Activated CD8-positive, alpha-beta T cell treated with anti-CD3 and anti-CD28 coated beads, Interleukin-2, amount 10 ng/mL, durations not matched to agents 7 days and 5 days (primary cell): ENCODE measurements around the gene BMP6. TPM values are rescaled to one million over a fixed set of nuclear protein-coding genes. Genes with fewer than 3 reads are reported as not detected.

Source experiments
- ATAC-seq: fragments of 150-1000 bp; cut with Tn5 transposase; one replicate; pipeline ENCODE4 v1.10.0; 2021; ENCODE audit warnings: moderate library complexity
- CTCF ChIA-PET: fragments of 350-600 bp; sonication (Branson Sonifier 250); formaldehyde crosslinking; loops from one replicate; lab custom pipeline; 2021; ENCODE audit warnings: antibody characterized with exemption; lab: Charles Lee
- POLR2A ChIA-PET: fragments of 350-600 bp; sonication (Branson Sonifier 250); formaldehyde crosslinking; loops from one replicate; lab custom pipeline; 2021; ENCODE audit warnings: antibody characterized with exemption; lab: Charles Lee
- DNase-seq: peaks from one replicate; pipeline ENCODE4 v3.0.0-alpha.2; 2020
- H3K27ac Mint-ChIP-seq: one replicate; pipeline ENCODE4 v1.8.0; 2021; ENCODE audit warnings: mild to moderate bottlenecking, mixed read lengths
- H3K27me3 Mint-ChIP-seq: one replicate; pipeline ENCODE4 v1.8.0; 2021; ENCODE audit warnings: low read depth, mixed read lengths
- H3K36me3 Mint-ChIP-seq: one replicate; pipeline ENCODE4 v1.8.0; 2021; ENCODE audit warnings: low read depth, mixed read lengths
- H3K4me1 Mint-ChIP-seq: one replicate; pipeline ENCODE4 v1.8.0; 2021; ENCODE audit warnings: low read depth, mixed read lengths
- H3K4me3 Mint-ChIP-seq: one replicate; pipeline ENCODE4 v1.8.0; 2021; ENCODE audit warnings: mild to moderate bottlenecking, mixed read lengths
- H3K9me3 Mint-ChIP-seq: one replicate; pipeline ENCODE4 v1.8.0; 2022; ENCODE audit warnings: mixed read lengths; ENCODE audit not compliant: insufficient read depth
- total RNA-seq, 2 experiments: library from RNA; stranded (reverse); gene quantifications; one replicate each; pipeline ENCODE4 v1.2.3, GENCODE V29; 2021

The BMP6 gene
- total RNA-seq, 2 experiments from 2014 or later = not detected

DNA sequence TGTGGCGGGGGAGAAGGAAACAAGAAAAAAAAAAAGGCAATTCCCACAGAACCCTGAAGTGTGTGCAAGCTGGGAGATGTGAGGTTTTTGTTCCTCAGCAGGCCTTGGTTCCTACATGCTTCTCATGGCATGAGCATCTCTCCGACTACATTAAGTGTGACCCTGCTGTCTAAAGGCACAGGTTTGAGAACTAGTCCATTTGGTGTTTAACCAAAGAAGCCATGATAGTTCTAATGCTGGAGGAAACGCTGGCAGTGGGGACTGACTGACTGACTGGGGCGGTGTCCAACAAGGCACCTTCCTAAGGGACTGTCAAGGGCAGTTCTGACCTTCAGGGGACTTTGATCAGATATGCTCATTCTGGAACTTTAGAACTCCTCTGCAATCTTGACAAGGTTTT, 180.8 kb downstream of the BMP6 start:
- ATAC-seq = no peak
- Mint-ChIP-seq H3K9me3 (no peaks in the 10 kb centered on the region), H3K4me1 (peaks cover 20% of the 10 kb centered on the region), H3K27ac (no peak overlapping the region), H3K36me3 (peaks cover 15% of the 10 kb centered on the region), H3K27me3 (no peaks in the 10 kb centered on the region), H3K4me3 (no peak overlapping the region)
- no peak for DNase-seq
- ChIA-PET POLR2A (no interaction called here), CTCF (no interaction called here)

DNA sequence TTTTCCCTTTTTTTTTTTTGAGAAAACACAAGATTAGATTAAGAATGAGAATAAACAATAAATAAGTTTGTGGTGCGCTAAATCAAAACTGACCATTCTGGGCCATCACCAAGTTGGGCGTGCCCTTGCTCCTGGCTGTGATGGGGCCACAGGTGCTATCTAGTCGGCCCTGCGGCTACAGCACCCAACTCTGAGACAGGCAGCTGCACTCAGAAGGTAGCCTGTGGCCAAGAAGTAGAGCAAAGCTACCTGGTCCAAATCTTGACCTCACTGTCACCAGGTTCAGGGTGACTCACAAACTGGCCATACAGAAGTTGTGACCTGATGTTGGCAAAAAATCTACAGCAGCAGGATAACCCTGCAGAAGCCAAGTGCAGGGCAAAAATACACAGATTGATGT, 181.3 kb downstream of the BMP6 start:
- POLR2A ChIA-PET = no interaction called here
- Mint-ChIP-seq H3K4me3 (no peak overlapping the region), H3K27ac (no peak overlapping the region), H3K27me3 (no peaks in the 10 kb centered on the region), H3K4me1 (peaks cover 20% of the 10 kb centered on the region), H3K9me3 (no peaks in the 10 kb centered on the region), H3K36me3 (peaks cover 15% of the 10 kb centered on the region)
- DNase-seq = no peak
- CTCF ChIA-PET = no interaction called here
- ATAC-seq = no peak

DNA sequence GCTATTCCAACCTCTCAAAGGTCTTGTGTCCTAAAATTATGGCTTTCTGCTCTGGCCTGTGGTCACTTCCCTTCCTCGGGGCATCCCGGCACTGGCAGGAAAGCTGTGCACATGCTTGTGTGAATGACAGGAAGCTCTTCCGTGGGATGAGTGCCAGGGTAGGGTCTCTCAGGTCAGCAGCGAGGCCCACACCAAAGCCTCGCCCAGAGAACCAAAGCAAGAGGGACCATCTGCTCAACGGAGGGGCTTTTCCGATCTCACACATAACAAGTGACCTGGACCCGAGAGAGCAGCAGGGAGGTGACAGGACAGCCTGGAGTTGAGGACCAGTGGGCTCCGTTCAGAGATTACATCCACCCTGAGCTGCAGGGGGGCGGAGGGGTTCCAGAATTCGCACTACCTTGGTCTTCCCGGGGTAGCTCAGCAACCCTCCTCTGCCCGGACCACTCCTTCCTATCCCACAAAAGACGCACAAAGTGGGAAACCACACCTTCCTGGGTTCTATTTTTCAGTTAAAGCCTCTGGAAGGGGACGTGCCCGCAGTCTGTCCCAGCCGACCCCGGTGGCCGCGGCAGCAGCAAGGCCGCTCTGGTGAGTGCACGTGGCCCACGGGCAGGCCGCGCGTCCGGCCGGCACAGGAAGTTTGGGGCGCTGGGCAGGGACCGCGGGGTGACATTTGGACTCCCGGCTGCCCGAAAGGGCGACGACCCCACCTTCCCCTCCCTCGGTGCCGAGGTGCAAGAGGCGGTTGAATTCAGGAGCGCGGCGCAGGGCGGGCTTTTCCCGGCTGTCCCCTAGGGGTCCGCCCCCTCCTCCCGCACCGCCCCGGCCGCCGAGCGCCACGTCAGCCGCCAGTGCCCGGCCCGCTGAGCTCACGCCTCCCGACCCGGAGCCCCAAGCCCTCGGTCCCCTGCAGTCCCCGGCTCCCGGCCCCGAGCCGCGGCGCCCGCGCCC, 183.7 kb downstream of the BMP6 start:
- POLR2A ChIA-PET = no interaction called here

DNA sequence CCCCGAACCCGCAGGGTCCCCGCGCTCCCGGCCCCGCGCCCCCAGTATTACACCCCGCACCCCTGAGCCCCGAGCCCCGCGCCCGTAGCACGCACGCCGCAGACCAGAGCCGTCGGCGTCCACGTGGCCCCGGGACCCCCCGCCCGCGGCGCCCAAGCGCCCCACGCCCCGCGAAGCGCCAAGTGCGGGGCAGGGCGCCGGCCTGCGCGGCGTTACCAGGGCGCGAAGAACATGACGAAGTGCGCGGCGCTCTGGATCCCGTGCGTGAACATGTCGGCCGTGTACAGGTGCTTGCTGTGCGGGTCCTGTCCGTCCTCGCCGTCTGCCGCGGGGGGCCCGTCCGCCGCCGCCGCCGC, 184.4 kb downstream of the BMP6 start:
- Mint-ChIP-seq H3K4me3 (no peak overlapping the region), H3K9me3 (no peaks in the 10 kb centered on the region), H3K4me1 (peaks cover 20% of the 10 kb centered on the region), H3K27me3 (no peaks in the 10 kb centered on the region), H3K27ac (no peak overlapping the region), H3K36me3 (peaks cover 2% of the 10 kb centered on the region)
- CTCF ChIA-PET = no interaction called here
- DNase-seq = no peak
- POLR2A ChIA-PET = no interaction called here
- peak; percentile 45 for ATAC-seq

More for the DNA sequence above, 183.7 kb downstream of the BMP6 start:
- Mint-ChIP-seq H3K36me3 (peaks cover 4% of the 10 kb centered on the region), H3K27ac (peak overlapping the region; percentile 64), H3K4me1 (peaks cover 20% of the 10 kb centered on the region), H3K27me3 (no peaks in the 10 kb centered on the region), H3K9me3 (no peaks in the 10 kb centered on the region), H3K4me3 (peak overlapping the region; percentile 69)
- CTCF ChIA-PET = no interaction called here
- DNase-seq (peak; percentile 36), ATAC-seq (peak; percentile 56)

DNA sequence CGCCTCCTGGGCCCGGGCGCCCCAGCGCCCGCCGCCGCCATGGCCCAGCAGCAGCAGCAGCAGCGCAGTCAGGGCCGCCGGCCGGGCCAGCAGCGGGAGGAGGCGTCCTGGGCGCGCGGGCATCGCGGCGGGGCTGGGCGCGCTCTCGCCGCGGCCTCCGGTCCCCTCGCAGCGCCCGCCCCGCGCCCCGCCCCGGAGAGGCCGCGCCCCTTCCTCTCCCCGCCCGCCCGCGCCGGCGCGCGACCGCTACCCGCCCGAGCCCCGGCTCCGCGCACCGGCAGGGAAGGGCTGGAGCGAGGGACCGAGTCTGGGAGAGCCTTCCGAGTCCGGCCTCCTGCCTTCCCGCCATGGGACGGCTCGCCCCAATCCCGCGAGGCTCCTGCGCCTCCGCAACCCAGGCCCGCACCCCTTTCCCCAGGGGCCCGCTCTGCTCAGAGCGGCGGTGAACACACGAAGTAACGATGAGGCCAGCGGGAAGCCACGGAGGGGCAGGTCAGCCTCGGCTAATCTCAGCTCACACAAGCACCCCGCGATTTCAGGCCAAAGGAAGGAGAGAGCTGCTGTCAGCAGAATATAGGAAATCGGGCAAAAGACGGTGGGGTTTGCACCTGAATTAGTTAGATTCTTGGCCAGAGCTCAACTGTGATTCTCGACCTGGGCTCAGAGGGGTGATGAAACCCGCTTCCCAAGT, 184.9 kb downstream of the BMP6 start, which contains the start of gene TXNDC5:
TXNDC5 (minus strand) TSS at position 135 of the 691 bp plus-strand sequence; CDS start at position 123, 12 bp downstream.
- DNase-seq (peak; percentile 72), ATAC-seq (peak; percentile 86)
- POLR2A ChIA-PET = interaction anchor here (1.0 kb wide), 1 partner anchor 153 kb away, joined by 3 read pairs; the partner anchor contains the start of gene BLOC1S5
- peaks cover 2% of the 10 kb centered on the region for H3K36me3 Mint-ChIP-seq
- no peaks in the 10 kb centered on the region for H3K27me3 Mint-ChIP-seq
- CTCF ChIA-PET = interaction anchor here (1.1 to 1.3 kb wide), 2 partner anchors 11 to 149 kb away, joined by 5 read pairs; no protein-coding TSS in a partner anchor
- H3K27ac Mint-ChIP-seq = peak within 1 kb of the TSS; percentile 77
- H3K4me3 Mint-ChIP-seq = peak within 1 kb of the TSS; percentile 76
- peaks cover 20% of the 10 kb centered on the region for H3K4me1 Mint-ChIP-seq
- no peaks in the 10 kb centered on the region for H3K9me3 Mint-ChIP-seq

DNA sequence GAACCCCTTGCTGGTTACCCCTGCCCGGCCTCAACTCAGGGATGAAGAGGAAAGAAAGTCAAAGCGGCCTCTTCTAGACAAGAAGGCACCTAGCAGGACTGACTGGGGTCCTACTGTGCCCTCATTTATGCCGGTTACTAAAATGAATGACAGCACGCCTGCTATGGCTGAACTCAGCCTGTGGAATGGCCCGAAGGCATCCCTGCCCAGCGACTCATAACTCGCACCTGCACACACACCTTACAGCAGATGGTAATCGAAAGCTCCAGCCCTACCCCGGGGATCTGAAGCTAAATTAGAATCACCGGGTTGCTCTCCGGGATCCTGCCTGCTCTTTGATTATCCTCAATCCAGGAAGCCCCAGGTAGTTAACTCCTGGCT, 185.4 kb downstream of the BMP6 start:
- Mint-ChIP-seq H3K27me3 (no peaks in the 10 kb centered on the region), H3K4me1 (peaks cover 20% of the 10 kb centered on the region), H3K36me3 (peaks cover 2% of the 10 kb centered on the region), H3K27ac (peak overlapping the region; percentile 77), H3K4me3 (peak overlapping the region; percentile 76), H3K9me3 (no peaks in the 10 kb centered on the region)
- ChIA-PET POLR2A (interaction anchor here (0.6 to 1.0 kb wide), 2 partner anchors 153 to 314 kb away, joined by 3 read pairs; partner anchors contain the start of gene BLOC1S5), CTCF (interaction anchor here (1.1 to 1.3 kb wide), 2 partner anchors 12 to 148 kb away, joined by 5 read pairs; no protein-coding TSS in a partner anchor)
- no peak for ATAC-seq
- no peak for DNase-seq

DNA sequence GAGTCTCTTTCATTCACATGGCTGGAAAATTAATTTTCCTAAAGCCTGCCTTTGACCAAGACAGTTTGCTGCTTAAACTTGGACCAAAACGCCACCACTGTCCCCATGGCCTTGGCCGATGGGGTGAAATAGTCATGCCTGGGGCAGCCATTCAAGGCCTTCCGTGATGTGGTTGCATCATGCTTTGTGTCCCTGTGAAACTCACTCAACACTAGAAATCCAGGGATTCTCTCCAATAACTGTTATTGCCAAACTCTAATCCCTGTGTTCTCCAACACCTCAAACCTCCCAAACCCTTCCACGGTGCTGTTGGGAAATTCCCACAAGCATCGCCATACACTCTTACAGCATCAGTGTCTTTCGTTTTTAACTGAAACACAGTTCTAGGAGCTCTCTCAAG, 186.1 kb downstream of the BMP6 start:
- Mint-ChIP-seq H3K36me3 (peaks cover 2% of the 10 kb centered on the region), H3K27ac (no peak overlapping the region), H3K4me3 (no peak overlapping the region), H3K4me1 (peaks cover 18% of the 10 kb centered on the region), H3K9me3 (no peaks in the 10 kb centered on the region), H3K27me3 (peaks cover under 1% of the 10 kb centered on the region)
- no peak for ATAC-seq
- ChIA-PET CTCF (interaction anchor here (1.1 to 1.3 kb wide), 2 partner anchors 13 to 147 kb away, joined by 5 read pairs; no protein-coding TSS in a partner anchor), POLR2A (interaction anchor here (0.6 to 1.0 kb wide), 2 partner anchors 152 to 313 kb away, joined by 3 read pairs; partner anchors contain the start of gene BLOC1S5)
- DNase-seq = no peak

DNA sequence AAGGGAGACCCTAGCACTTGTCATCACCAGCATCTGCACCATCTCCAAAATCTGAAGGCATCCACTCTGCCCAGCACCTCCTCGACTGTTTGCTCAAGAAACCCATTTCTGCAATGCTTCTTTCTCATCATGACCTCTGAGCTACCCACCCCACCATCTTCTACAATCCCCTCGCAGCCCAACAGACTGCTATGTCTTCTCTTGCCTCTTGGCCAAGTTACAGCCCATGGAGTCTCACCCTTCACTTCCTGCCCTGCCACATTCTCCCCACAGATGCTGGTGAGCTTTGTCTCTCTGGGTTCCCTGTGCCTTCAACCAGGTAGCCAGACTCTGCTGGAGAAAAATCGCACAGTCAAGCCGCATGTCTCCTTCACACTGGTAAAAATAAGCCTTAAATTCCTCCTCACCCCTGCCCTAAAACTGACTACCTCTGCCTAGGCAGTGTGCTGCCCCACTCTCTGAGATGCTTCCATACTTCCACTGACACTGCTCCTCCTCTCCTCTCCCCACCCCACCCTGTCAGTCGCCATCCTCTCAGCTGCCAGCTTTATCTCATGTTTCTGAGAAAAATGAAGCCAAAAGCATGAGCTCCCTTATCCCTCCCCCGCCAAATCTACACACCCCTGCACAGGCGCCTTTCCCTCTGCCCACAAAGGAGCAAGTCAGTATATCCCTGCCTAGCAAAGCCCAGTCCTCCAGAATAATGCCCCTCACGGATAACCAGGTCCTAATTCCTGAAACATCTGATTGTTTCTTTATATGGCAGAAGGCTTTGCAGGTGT, 187.0 kb downstream of the BMP6 start:
- CTCF ChIA-PET = no interaction called here
- no peak overlapping the region for H3K4me3 Mint-ChIP-seq

DNA sequence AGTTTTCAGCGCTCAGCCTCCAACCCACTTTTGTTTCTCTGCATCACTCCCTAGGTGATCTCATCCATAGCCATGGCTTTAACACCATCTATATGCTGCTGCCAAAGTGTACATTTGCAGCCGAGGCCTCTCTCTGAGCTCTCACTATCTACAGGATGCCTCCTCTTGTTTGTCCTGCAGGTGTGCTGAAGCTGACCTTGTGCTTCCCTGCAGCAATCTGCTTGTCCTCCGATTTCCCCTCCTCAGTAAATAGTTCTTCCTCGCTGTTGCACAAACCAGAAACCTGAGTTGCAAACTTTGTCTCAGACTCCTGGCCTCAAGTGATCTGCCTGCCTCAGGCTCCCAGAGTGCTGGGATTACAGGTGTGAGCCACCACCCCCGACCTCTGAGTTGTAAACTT, 188.4 kb downstream of the BMP6 start:
- H3K36me3 Mint-ChIP-seq = no peaks in the 10 kb centered on the region
- H3K27ac Mint-ChIP-seq = no peak overlapping the region
- H3K4me1 Mint-ChIP-seq = peaks cover 9% of the 10 kb centered on the region
- peaks cover 2% of the 10 kb centered on the region for H3K27me3 Mint-ChIP-seq
- no peak for DNase-seq
- H3K4me3 Mint-ChIP-seq = no peak overlapping the region
- ChIA-PET CTCF (no interaction called here), POLR2A (no interaction called here)
- no peaks in the 10 kb centered on the region for H3K9me3 Mint-ChIP-seq
- no peak for ATAC-seq

More for the DNA sequence above, 187.0 kb downstream of the BMP6 start:
- no peaks in the 10 kb centered on the region for H3K9me3 Mint-ChIP-seq
- peaks cover 2% of the 10 kb centered on the region for H3K27me3 Mint-ChIP-seq
- no peak overlapping the region for H3K27ac Mint-ChIP-seq
- DNase-seq = no peak
- no peaks in the 10 kb centered on the region for H3K36me3 Mint-ChIP-seq
- peaks cover 14% of the 10 kb centered on the region for H3K4me1 Mint-ChIP-seq
- POLR2A ChIA-PET = no interaction called here
- ATAC-seq = no peak

DNA sequence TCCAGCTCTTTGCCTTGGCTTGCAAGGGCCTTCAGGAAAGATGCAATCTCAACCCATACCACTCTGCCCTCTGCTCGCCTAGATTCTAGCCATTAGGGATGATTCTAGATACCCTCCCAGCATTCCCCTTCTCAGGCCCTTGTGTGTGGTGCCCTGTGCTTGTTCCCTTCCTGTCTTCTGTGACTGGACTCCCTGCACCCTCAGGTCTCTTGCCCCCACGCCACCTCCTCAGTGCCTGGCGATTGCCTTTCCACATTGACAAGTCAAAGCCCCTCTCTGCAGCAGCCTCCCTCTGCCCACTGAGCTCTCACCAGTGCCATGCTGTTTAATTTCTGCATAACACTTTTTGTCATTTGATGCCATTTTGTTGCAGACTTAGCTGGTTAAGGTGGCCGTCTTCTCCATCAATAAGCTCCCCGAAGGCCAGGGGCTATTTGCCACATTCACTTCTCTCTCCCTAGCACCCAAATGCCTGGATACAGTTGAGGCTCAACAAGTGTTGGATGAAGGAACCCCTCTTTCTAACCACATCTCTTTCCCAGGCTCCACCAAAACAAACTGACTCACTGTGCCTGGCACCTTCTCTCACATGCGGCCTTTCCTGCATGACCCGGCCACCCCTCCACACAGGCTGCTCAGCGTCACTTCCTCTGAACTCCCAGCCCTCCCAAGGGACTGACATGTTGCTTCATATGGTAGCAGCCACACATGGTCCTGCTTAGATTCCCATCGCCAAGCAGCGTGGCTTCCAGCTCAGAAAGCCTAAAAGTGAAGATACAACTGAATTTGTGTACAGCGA, 189.3 kb downstream of the BMP6 start:
- DNase-seq (no peak), ATAC-seq (no peak)
- H3K36me3 Mint-ChIP-seq = no peaks in the 10 kb centered on the region
- no peak overlapping the region for H3K27ac Mint-ChIP-seq
- H3K4me3 Mint-ChIP-seq = no peak overlapping the region
- ChIA-PET POLR2A (no interaction called here), CTCF (interaction anchor here (1.6 kb wide), 1 partner anchor 95 kb away, joined by 3 read pairs; no protein-coding TSS in a partner anchor)
- H3K27me3 Mint-ChIP-seq = peaks cover 2% of the 10 kb centered on the region
- H3K4me1 Mint-ChIP-seq = peaks cover 6% of the 10 kb centered on the region
- H3K9me3 Mint-ChIP-seq = no peaks in the 10 kb centered on the region
